Fibroblast of villous mesenchyme (primary cell): ENCODE data around the gene LPXN. TPM values are rescaled to one million over a fixed set of nuclear protein-coding genes. Genes with fewer than 3 reads are reported as not detected.
"Not testable (repeated sequence)": the region's sequence is repeated elsewhere in the genome, so short reads cannot be mapped to it uniquely, and the experiment has no call there.

Source experiments
- DNase-seq: peaks from one replicate; pipeline ENCODE4 v3.0.0-alpha.2; 2010; ENCODE audit warnings: low read depth
- H3K4me3 ChIP-seq: 2 replicates; pipeline ENCODE4 v1.5.1; 2011; ENCODE audit warnings: low read depth, mild to moderate bottlenecking, low read length
- total RNA-seq: library from RNA; depleted of rRNA; stranded (reverse); fragments of >200 nt; gene quantifications from 2 replicates; pipeline ENCODE4 v1.2.3, GENCODE V29; 2012
- TF ChIP-seq, protein P1 (sequence below): IDR thresholded peaks from 2 replicates; pipeline ENCODE4 v1.5.1; 2012; ENCODE audit warnings: low read depth, mild to moderate bottlenecking, low read length; ENCODE audit not compliant: insufficient read depth

LPXN gene
- total RNA-seq, 1 donor: 3.5 TPM

DNA sequence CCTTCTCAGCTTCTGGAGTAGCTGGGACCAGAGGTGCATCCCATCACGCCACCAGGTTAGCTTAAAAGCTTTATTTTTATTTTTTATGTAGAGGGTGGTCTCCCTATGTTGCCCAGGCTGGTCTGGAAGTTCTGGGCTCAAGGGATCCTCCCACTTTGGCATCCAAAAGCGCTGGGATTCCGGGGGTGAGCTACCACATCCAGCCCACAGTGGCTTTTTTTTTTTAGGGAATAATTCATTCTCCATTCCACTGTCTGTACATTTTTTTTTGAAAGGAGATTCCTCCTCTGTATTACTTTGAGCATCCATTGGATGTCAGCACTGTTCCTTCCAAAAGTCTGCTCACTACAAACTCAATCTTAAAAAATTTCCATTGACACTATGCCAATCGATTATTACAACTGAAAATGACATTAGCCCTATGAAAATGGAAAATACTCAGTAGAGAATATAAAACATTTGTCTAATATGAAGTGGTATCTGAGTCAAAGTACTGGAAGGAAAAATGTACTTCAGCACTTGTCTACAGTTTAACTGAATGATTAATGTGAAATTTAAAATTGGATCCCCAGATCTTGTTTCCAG, 1.3 kb upstream of the LPXN start:
- TF ChIP-seq, protein P1, sequence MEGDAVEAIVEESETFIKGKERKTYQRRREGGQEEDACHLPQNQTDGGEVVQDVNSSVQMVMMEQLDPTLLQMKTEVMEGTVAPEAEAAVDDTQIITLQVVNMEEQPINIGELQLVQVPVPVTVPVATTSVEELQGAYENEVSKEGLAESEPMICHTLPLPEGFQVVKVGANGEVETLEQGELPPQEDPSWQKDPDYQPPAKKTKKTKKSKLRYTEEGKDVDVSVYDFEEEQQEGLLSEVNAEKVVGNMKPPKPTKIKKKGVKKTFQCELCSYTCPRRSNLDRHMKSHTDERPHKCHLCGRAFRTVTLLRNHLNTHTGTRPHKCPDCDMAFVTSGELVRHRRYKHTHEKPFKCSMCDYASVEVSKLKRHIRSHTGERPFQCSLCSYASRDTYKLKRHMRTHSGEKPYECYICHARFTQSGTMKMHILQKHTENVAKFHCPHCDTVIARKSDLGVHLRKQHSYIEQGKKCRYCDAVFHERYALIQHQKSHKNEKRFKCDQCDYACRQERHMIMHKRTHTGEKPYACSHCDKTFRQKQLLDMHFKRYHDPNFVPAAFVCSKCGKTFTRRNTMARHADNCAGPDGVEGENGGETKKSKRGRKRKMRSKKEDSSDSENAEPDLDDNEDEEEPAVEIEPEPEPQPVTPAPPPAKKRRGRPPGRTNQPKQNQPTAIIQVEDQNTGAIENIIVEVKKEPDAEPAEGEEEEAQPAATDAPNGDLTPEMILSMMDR: peak; percentile 55
- peak; percentile 57 for DNase-seq
- H3K4me3 ChIP-seq: peak overlapping the region; percentile 77

DNA sequence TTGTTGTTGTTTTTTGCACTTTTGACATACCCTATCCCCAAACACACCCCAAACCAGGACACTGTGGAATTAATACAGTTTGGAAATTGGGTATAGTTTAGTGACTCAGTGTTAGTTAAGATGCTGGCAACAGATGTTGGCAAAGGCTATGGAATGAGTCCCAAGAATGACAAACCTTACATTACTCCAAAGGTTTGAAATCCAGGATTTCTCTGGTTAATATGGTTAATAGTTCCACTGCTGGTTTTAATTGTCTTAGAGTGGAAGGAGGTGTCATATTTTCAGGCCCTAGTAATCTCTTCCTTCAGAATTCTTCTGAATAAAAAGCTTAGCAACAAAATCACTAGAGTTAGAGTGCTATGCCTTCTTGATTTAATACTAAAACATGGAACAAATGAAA, 775 bp downstream of the LPXN start:
- TF ChIP-seq, protein P1: no peak
- no peak for DNase-seq
- H3K4me3 ChIP-seq: no peak overlapping the region

DNA sequence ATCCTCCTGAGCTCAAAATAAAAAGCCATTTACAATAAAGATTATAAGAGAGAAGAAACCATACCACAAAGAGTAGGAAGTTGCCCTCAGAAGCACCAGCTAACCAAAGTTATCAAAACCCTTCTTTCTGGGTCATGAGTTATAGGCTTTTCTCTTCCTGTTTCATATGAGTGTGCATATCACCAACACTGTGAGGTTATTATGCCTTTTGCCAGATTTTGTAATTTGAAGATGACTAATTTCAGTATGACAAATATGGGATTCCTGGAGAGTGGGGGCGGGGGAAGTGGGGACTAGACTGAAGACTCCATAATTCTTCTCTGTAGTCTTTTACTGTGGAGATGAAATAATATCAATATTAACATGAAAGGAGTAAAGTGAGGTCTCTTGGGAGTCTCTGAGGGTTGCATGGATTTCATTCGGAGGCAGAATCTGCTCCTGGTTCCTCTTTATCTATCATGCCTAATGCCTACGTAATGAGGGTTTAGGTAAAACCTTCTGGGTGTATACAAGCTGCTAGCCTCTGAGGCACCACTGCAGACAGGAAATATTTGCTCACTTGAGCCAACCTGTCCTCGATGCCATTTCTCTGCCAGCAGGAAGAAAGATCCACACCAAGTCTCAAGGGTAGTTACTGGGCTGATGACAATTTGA, 2.1 kb downstream of the LPXN start:
- TF ChIP-seq, protein P1: no peak
- peak overlapping the region; percentile 16 for H3K4me3 ChIP-seq
- peak; percentile 88 for DNase-seq

DNA sequence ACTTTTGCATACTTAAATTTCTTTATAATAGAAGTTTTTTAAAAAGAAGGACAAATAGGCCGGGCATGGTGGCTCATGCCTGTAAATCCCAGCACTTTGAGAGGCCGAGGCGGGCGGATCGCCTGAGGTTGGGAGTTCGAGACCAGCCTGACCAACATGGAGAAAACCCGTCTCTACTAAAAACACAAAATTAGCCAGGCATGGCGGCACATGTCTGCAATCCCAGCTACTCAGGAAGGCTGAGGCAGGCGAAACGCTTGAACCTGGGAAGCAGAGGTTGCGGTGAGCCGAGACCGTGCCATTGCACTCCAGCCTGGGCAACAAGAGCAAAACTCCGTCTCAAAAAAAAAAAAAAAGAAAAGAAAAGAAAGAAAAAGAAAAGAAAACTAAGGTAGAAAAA, 2.8 kb downstream of the LPXN start:
- H3K4me3 ChIP-seq, DNase-seq: not testable (repeated sequence)

DNA sequence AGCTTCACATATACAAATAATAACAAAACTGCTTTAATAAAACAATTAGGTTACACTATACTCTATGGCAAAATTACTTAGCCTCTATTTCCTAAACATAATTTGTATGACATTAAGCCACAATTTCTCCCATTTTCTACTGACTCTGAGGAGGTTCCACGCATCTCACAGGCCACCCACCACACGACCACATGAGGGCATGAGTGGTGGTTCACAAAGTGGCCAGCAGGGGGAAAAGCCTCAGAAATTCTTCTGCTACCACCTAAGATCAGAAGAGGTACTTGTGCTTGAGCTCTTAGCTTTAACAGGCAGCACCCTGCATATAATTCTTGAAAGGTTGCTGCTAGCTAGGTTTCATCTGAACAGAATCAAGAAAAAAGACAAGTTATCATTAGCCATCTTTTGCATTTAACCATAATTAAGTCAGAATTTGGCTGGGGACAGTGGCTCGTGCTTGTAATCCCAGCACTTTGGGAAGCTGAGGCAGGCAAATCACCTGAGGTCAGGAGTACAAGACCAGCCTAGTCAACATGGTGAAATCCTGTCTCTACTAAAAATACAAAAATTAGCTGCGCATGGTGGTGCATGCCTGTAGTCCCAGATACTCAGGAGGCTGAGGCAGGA, 7.7 kb downstream of the LPXN start:
- peak; percentile 68 for DNase-seq
- TF ChIP-seq, protein P1: peak; percentile 91
- no peak overlapping the region for H3K4me3 ChIP-seq

DNA sequence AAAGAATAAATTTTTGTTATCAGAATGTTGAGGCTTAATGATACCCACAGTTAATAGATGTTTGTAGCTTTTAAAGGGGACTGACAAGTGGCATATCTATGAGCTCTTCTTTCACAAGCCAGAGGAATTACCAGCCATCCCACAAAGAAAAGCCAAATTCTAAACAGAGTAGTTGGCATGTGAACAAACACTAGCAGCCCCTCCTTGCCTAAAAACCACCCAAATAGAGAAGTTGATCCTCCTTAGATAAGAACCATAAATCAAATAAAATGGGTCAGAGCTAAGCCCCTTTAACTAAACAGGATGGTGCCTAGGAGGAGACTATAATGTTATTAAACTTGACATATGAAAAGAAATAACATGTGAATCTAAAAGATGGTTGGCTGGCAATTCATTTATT, 11.4 kb downstream of the LPXN start:
- TF ChIP-seq, protein P1: no peak
- H3K4me3 ChIP-seq: no peak overlapping the region
- DNase-seq: peak; percentile 92

DNA sequence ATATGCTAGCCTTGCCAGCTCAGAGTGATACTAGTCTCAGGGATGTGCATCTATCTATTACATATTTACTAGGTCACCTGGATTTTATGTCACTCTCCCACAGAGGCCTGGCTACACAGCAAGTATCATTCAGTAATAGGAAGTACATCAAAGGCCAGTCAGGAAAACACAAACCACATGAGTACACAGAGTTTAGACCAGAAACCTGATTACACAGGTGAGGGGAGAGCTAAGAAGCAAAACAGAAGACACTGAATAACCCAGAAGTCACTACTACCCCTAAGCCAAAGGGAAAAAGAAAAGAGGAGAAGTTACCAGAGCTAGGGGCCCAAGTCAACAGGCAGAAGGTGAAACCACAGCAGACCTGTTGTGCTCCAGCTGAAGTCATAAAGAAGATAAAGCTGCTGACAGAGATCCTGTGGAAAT, 13.3 kb downstream of the LPXN start:
- TF ChIP-seq, protein P1: no peak
- H3K4me3 ChIP-seq: no peak overlapping the region
- DNase-seq: peak; percentile 50
